T47D (cell line): ENCODE results near the gene GH1.
"Not testable (repeated sequence)": the region's sequence is repeated elsewhere in the genome, so short reads cannot be mapped to it uniquely, and the experiment has no call there.

Experiments
- DNase-seq, 2 experiments: peaks; one replicate each; pipeline versions ENCODE4 v3.0.0 to v3.0.0-alpha.2; 2011 to 2012; ENCODE audit warnings: low read depth in 1 of 2, low spot score in 1 of 2
- JUND ChIP-seq: IDR thresholded peaks from 2 replicates; pipeline ENCODE4 v1.6.1; 2012; ENCODE audit warnings: low read depth
- in situ Hi-C: cut with HindIII; loops from 2 replicates; pipeline ENCODE4 v1.10.0; 2016; ENCODE audit warnings: low sequenced_read_pairs, low pct_unique_long_range_greater_than_20kb

Gene GH1

DNA sequence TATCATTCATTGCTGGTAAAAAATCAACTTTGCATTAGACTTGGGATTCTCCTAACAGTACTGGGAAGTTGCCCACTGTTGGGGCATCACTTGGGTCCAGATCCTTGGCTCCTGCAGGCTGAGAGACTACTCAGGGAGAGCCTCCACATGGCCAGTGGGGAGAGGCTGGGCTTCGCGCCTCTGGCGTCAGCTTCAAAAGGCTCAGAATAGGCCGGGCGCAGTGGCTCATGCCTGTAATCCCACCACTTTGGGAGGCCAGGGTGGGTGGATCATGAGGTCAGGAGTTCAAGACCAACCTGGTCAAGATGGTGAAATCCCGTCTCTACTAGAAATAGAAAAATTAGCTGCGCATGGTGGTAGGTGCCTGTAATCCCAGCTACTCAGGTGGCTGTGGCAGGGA, 4.2 kb downstream of the GH1 start:
- in situ Hi-C loops: no loop called here
- no peak for DNase-seq
- TF ChIP-seq JUND: no peak

DNA sequence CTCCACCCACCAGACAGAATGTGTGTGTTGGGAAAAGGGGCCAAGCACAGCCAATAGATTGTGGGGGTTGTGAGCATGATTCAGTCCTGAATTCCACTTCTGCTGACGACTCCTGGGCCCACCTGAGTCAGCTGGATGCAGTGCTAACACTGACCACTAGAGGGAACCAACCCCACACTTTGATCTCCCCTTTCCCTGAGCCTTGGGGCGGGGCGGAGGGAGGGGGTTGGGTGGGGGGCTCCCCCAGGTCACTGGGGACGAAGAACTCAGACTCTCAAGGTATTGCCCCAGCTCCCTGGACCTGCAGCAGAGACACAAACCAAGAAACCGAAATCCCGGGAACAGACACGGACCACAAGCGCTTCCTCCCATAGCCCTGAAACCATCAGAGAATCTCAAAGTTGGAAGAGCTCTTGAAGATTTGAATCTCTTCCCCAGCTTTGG, 7.0 kb downstream of the GH1 start:
- peak in 1 of 2 experiments; percentile 39 for DNase-seq
- in situ Hi-C loops: no loop called here
- TF ChIP-seq JUND: no peak

DNA sequence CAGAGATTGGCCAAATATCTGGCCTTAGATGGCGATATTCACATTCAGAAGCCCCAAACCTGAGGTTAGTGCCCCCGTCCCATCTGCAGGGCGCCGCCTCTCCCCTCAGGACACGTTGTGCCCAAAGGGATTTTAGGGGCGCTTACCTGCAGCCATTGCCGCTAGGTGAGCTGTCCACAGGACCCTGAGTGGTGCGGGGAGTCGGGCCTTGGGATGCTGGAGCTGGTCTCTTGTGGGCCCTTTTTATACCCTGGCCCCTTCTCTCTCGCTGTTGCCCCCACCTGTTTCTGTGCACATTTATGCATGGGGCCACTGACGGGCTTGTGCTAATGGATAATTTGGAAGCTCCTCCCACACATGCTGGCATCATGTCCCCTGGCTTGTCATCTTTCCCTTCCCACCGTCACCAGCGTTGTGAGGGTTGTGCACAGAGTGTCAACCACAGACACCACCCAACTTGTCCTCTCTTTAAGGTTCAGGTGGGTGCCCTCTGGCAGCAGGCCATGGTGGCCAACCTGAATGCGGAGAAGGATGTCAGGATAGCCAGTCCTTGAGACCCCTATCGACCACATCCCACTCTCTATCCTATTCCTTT, 7.5 kb downstream of the GH1 start, which contains the start of gene CSHL1:
TSS of gene CSHL1 (minus strand) at position 218 of the 595 bp plus-strand sequence. CDS start at position 156, 62 bp downstream.
- in situ Hi-C loops: no loop called here
- DNase-seq: no peak
- no peak for TF ChIP-seq JUND

DNA sequence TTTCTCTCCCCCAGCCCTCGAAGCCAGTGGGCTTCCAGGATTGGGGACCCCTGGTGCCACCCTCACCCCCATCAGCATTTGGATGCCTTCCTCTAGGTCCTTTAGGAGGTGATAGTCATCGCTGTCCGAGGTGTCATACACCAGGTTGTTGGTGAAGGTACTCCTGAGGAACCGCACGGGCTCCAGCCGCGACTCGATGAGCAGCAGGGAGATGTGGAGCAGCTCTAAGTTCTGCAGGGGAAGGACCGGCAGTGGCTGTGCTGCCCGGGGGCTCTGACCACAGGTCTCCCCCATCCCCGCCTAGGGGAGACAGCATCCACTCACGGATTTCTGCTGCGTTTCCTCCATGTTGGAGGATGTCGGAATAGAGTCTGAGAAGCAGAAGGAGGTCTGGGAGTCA, 8.5 kb downstream of the GH1 start:
- no peak for DNase-seq
- in situ Hi-C loops: no loop called here
- TF ChIP-seq JUND: no peak

DNA sequence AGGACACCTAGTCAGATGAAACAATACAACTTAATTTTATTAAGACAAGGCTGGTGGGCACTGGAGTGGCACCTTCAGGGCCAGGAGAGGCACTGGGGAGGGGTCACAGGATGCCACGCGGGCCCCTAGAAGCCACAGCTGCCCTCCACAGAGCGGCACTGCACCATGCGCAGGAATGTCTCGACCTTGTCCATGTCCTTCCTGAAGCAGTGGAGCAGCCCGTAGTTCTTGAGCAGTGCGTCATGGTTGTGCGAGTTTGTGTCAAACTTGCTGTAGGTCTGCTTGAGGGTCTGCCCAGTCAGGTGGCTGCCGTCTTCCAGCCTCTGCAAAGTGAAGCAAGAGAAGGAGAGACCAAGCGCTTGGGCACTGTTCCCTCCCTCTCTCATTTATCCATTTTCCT, 9.1 kb downstream of the GH1 start:
- in situ Hi-C loops, DNase-seq: not testable (repeated sequence)

DNA sequence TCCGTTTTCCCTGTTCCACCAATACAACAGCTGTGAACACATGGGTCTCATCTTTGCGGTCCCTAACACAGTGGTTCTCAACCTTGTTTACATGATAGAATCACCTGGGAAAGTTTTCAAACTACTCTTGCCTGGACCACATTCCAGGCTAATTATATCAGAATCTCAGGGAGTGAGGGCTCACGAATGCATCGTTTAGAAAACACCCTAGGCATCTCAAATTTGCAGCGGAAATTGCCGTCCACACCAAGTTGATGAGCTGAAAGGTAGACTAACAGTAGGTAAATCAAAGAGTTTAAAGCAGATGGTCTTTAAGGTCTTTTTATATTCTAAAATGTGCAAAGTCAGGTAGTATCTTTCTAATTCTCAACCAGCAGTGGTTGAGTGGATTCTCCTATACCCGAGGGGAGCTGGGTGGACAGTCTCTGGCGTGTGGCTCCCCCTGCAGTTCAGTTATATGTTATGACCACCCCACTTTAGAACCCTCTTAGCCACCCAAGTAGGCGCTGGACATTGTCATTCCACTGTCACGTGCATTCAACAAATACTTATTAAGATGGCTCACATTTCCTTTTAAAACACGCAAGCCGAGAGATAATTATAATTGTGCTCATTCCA, 11.4 kb downstream of the GH1 start:
- in situ Hi-C loops: not testable (repeated sequence)
- DNase-seq: peak in 1 of 2 experiments; percentile 30

DNA sequence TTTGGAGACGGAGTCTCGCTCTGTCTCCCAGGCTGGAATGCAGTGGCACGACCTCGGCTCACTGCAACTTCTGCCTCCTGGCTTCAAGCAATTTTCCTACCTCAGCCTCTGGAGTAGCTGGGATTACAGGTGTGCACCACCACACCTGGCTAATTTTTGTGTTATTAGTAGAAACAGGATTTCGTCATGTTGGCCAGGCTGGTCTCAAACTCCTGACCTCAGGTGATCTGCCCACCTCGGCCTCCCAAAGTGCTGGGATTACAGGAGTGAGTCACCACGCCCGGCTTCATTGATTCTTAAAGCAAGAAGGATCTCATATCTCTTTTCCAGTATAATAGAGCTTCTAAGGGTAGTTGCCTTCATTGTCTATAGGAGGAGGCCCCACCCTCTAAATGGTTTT, 13.8 kb downstream of the GH1 start:
- in situ Hi-C loops, DNase-seq: not testable (repeated sequence)

DNA sequence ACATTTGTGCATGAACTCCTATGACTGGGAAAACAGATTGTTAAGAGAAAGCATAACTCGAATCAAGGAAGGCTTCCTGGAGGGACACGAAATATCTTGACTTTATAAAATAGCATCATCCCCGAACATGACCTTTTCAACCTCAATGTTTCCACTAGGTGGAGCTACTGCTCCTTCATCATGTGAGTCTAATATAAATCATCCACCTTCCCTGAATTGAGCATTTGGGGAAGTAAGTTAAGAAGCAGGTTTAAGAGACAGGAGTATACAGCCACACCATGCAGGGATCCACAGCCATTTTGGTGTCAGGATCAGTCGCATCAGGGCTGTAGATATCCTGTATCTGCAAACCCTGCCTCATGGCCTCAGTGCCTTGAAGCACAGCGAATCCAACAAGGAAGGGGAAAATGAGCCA, 14.8 kb downstream of the GH1 start:
- not testable (repeated sequence) for DNase-seq

DNA sequence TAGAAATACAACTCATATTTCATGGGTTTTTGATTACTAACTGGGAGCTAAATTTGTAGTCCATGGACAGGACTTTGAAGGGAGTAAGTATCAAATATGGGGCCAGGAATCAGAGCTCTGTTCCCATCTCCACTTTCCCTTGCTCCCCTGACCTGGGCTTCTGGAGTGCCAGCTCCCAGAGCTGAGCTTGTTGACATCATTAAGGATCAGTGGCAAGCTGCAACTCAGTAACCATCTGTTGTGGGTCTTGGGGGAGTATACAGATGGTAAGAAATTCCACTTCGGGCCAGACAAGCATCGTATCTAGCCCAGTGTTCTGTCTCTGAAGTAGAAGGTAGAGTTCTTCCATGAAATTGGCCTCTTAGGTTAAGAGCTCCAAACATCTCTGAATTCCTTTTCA, 16.7 kb downstream of the GH1 start:
- not testable (repeated sequence) for DNase-seq

More for the DNA sequence above, 14.8 kb downstream of the GH1 start:
- in situ Hi-C loops: not testable (repeated sequence)

DNA sequence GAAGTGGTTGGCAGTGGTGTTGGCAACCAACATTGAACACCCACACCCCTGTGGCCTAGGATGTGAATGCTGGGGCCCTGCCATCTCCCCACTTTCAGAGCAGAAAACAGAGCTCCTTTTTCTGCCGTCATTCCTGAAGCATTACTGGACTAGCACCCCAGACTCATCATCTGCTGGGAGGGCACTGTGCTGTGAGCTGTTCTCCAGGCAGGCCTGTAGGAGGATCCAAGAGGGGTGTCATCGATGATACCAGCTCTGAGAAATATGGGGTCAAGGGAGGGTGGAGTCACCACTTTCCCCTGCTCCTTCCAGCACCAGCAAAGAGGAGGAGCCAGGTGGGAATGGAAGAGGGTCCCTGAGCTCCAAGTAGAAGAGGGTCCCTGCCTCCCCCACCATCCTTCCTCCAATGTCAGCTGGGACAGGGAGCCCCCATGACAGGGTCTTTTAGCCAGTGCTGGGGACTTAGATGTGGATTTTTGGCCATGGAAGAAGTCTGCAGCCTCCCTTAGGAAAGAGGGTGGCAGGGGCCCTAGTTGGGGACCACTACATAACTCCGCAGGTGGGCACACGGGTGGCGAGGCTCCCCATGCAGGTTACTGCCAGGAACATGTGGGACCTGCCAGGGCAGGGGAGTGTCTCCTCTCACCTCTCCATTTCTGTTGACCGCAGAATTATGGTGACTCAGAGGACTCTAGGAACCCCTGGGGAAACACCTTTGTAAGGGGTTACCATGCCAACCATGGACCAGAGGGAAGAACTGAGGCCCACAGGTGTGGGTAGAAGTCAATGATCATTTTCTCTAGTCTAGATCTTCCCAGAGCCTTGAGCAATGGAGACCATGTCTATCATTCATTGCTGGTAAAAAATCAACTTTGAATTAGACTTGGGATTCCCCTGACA, 19.5 kb downstream of the GH1 start:
- in situ Hi-C loops, DNase-seq: not testable (repeated sequence)

More for the DNA sequence above, 16.7 kb downstream of the GH1 start:
- in situ Hi-C loops: not testable (repeated sequence)

DNA sequence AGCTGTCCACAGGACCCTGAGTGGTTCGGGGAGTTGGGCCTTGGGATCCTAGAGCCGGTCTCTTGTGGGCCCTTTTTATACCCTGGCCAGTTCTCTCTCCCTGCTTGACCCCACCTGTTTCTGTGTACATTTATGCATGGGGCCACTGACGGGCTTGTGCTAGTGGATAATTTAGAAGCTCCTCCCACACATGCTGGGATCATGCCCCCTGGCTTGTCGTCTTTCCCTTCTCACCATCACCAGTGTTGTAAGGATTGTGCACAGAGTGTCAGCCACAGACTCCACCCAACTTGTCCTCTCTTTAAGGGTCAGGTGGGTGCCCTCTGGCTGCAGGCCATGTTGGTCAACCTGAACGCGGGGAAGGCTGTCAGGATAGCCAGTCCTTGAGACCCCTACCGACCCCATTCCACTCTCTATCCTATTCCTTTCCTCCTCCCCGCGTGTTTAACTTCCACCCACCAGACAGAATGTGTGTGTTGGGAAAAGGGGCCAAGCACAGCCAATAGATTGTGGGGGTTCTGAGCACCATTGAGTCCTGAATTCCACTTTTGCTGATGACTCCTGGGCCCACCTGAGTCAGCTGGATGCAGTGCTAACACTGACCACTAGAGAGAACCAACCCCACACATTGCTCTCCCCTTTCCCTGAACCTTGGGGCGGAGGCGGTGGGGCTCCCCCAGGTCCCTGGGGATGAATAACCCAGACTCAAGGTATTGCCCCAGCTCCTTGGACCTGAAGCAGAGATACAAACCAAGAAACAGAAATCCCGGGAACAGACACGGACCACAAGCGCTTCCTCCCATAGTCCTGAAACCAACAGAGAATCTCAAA, 21.9 kb downstream of the GH1 start, which contains the start of gene CSH1:
TSS of gene CSH1 (minus strand) at position 51 of the 831 bp plus-strand sequence. CDS start 63 bp downstream, outside the sequence.
- in situ Hi-C loops, DNase-seq: not testable (repeated sequence)

DNA sequence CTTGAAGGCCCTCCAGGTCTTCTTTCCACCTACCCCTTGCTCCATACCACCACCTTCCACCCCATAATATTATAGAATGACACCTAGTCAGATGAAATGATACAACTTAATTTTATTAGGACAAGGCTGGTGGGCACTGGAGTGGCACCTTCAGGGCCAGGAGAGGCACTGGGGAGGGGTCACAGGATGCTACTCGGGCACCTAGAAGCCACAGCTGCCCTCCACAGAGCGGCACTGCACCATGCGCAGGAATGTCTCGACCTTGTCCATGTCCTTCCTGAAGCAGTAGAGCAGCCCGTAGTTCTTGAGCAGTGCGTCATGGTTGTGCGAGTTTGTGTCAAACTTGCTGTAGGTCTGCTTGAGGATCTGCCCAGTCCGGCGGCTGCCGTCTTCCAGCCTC, 23.8 kb downstream of the GH1 start:
- DNase-seq, in situ Hi-C loops: not testable (repeated sequence)

DNA sequence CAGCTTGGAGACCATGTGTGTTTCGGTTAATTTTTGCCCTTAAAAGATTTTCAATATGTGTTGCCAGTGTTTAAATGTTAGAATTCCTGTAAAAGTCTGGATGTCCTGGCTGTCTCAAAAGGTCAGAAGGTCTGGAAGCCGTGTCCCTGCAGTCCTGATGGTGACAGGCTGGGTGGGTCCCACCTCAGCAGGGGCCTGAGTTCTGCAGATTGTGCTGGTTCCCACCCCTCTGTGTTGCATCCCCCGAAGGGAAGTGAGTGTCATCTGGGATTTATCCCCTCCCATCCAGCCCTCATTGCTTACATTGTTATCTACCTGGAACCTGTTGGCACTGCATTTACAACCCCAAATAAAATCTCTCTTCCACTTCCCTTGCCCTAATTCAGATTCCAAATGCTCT, 24.6 kb downstream of the GH1 start:
- in situ Hi-C loops, DNase-seq: not testable (repeated sequence)

DNA sequence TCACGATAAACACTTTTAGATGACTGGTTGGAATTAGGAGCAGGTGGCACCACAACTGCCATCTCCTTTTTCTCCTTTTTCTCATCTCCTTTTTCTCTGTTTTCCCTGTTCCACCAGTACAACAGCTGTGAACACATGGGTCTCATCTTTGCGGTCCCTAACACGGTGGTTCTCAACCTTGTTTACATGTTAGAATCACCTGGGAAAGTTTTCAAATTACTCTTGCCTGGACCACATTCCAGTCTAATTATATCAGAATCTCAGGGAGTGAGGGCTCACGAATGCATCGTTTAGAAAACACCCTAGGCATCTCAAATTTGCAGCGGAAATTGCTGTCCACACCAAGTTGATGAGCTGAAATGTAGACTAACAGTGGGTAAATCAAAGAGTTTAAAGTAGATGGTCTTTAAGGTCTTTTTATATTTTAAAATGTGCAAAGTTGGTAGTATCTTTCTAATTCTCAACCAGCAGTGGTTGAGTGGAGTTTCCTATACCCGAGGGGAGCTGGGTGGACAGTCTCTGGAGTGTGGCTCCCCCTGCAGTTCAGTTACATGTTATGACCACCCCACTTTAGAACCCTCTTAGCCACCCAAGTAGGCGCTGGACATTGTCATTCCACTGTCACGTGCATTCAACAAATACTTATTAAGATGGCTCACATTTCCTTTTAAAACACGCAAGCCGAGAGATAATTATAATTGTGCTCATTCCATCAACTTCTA, 26.2 kb downstream of the GH1 start:
- in situ Hi-C loops: not testable (repeated sequence)
- DNase-seq: peak in 1 of 2 experiments; percentile 38

DNA sequence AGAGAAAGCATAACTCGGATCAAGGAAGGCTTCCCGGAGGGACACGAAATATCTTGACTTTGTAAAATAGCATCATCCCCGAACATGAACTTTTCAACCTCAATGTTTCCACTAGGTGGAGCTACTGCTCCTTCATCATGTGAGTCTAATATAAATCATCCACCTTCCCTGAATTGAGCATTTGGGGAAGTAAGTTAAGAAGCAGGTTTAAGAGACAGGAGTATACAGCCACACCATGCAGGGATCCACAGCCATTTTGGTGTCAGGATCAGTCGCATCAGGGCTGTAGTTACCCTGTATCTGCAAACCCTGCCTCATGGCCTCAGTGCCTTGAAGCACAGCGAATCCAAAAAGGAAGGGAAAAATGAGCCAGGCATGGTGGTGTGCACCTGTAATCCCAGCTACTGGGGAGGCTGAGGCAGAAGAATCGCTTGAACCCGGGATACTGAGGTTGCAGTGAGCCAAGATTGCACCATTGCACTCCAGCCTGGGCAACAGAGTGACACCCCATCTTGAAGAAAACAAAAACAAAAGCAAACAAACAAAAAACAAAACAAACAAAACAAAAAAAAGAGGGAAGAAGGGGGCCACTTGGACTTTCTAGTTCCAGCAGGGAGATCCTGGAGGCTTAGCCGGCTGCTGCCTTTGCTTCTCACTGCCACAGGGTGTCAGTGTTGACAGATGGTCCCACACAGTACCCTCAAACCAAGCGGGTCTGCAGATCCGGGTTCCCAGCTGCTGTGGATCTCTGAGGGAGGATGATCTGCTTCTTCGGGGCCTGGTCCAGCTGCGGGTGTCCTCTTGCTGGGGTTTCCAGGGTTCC, 29.4 kb downstream of the GH1 start:
- DNase-seq: peak in 1 of 2 experiments; percentile 51
- in situ Hi-C loops: not testable (repeated sequence)

DNA sequence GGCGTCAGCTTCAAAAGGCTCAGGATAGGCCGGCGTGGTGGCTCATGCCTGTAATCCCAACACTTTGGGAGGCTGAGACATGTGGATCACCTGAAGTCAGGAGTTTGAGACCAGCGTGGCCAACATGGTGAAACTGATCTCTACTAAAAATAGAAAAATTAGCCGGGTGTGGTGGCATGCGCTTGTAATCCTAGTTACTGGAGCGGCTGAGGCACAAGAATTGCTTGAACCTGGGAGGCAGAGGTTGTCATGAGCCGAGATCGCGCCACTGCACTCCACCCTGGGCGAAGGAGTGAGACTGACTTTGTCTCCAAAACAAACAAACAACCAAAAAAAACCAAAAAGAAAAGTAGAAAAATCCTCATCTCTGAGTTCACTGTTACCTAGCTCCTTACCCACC, 33.5 kb downstream of the GH1 start:
- DNase-seq, in situ Hi-C loops: not testable (repeated sequence)
